Progenitor cell of endocrine pancreas (in vitro differentiated cells): ENCODE measurements around the gene DAG1. TPM values are rescaled to one million over a fixed set of nuclear protein-coding genes. Genes with fewer than 3 reads are reported as not detected.

Experiments used
- DNase-seq: peaks from one replicate; pipeline ENCODE4 v3.0.0; 2021; ENCODE audit warnings: low spot score; ENCODE audit not compliant: unreplicated experiment
- H3K27ac Mint-ChIP-seq: 2 replicates; pipeline ENCODE4 v1.8.0; 2021; ENCODE audit warnings: mild to moderate bottlenecking, moderate library complexity, mixed read lengths
- H3K27me3 Mint-ChIP-seq: 2 replicates; pipeline ENCODE4 v1.8.0; 2021; ENCODE audit warnings: mixed read lengths
- H3K36me3 Mint-ChIP-seq: 2 replicates; pipeline ENCODE4 v1.8.0; 2022; ENCODE audit warnings: mixed read lengths; ENCODE audit not compliant: insufficient read depth
- H3K4me1 Mint-ChIP-seq: 2 replicates; pipeline ENCODE4 v1.8.0; 2021; ENCODE audit warnings: low read depth, mixed read lengths
- H3K4me3 Mint-ChIP-seq: 2 replicates; pipeline ENCODE4 v1.8.0; 2021; ENCODE audit warnings: low read depth, mild to moderate bottlenecking, moderate library complexity, mixed read lengths
- H3K9me3 Mint-ChIP-seq: 2 replicates; pipeline ENCODE4 v1.8.0; 2021; ENCODE audit warnings: low read depth, mixed read lengths
- total RNA-seq: library from RNA; stranded (reverse); gene quantifications from 2 replicates; pipeline ENCODE4 v1.2.1, GENCODE V29; 2021
- TF ChIP-seq, protein P1 (sequence below): fragments of 200-600 bp; sonication (generic); IDR thresholded peaks from one replicate; pipeline ENCODE4 v1.5.0; 2021; ENCODE audit warnings: antibody characterized with exemption, mild to moderate bottlenecking; ENCODE audit not compliant: unreplicated experiment

Gene DAG1
- total RNA-seq, 1 donor from 2014 or later = 109 TPM

DNA sequence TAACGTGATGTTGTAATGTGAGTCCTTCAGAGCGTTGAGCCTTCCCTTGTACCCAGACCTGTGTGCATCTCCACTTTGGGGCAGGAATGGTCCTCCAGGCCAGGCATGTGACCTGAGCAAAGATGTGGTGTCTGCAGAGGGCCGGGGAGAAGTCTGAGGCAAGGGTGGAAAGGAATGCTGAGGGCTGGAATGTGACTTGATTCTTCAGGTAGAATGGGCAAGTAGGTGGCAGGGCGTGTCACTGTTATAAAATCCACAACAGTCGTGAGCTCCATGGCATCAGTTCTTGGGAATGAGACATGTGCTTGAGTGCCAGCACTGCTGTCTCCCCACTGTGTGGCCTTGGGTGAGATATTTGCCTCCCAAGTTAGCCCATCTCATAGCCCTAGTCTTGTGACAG, 60.2 kb downstream of the DAG1 start:
- peaks cover 20% of the 10 kb centered on the region for H3K36me3 Mint-ChIP-seq
- TF ChIP-seq, protein P1, sequence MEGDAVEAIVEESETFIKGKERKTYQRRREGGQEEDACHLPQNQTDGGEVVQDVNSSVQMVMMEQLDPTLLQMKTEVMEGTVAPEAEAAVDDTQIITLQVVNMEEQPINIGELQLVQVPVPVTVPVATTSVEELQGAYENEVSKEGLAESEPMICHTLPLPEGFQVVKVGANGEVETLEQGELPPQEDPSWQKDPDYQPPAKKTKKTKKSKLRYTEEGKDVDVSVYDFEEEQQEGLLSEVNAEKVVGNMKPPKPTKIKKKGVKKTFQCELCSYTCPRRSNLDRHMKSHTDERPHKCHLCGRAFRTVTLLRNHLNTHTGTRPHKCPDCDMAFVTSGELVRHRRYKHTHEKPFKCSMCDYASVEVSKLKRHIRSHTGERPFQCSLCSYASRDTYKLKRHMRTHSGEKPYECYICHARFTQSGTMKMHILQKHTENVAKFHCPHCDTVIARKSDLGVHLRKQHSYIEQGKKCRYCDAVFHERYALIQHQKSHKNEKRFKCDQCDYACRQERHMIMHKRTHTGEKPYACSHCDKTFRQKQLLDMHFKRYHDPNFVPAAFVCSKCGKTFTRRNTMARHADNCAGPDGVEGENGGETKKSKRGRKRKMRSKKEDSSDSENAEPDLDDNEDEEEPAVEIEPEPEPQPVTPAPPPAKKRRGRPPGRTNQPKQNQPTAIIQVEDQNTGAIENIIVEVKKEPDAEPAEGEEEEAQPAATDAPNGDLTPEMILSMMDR = no peak
- no peaks in the 10 kb centered on the region for H3K27me3 Mint-ChIP-seq
- no peaks in the 10 kb centered on the region for H3K9me3 Mint-ChIP-seq
- peaks cover 5% of the 10 kb centered on the region for H3K4me1 Mint-ChIP-seq
- no peak for DNase-seq
- no peak overlapping the region for H3K4me3 Mint-ChIP-seq
- H3K27ac Mint-ChIP-seq = peak overlapping the region; percentile 22

DNA sequence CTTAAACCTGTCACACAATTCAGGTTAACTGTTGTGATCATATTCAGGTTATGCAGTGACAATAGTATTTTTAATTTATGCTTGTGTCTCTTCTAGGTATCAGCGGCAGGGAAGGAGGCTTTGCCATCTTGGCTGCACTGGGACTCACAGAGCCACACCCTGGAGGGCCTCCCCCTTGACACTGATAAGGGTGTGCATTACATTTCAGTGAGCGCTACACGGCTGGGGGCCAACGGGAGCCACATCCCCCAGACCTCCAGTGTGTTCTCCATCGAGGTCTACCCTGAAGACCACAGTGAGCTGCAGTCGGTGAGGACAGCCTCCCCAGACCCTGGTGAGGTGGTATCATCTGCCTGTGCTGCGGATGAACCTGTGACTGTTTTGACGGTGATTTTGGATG, 60.6 kb downstream of the DAG1 start:
- H3K36me3 Mint-ChIP-seq = peaks cover 19% of the 10 kb centered on the region
- H3K27me3 Mint-ChIP-seq = no peaks in the 10 kb centered on the region
- no peaks in the 10 kb centered on the region for H3K9me3 Mint-ChIP-seq
- H3K27ac Mint-ChIP-seq = no peak overlapping the region
- TF ChIP-seq, protein P1 = no peak
- no peak for DNase-seq
- no peak overlapping the region for H3K4me3 Mint-ChIP-seq
- H3K4me1 Mint-ChIP-seq = peaks cover 10% of the 10 kb centered on the region

DNA sequence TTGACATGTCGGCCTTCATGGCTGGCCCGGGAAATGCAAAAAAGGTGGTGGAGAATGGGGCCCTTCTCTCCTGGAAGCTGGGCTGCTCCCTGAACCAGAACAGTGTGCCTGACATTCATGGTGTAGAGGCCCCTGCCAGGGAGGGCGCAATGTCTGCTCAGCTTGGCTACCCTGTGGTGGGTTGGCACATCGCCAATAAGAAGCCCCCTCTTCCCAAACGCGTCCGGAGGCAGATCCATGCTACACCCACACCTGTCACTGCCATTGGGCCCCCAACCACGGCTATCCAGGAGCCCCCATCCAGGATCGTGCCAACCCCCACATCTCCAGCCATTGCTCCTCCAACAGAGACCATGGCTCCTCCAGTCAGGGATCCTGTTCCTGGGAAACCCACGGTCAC, 61.2 kb downstream of the DAG1 start:
- Mint-ChIP-seq H3K27ac (no peak overlapping the region), H3K36me3 (peaks cover 19% of the 10 kb centered on the region)

DNA sequence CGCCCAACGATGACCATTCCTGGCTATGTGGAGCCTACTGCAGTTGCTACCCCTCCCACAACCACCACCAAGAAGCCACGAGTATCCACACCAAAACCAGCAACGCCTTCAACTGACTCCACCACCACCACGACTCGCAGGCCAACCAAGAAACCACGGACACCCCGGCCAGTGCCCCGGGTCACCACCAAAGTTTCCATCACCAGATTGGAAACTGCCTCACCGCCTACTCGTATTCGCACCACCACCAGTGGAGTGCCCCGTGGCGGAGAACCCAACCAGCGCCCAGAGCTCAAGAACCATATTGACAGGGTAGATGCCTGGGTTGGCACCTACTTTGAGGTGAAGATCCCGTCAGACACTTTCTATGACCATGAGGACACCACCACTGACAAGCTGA, 61.6 kb downstream of the DAG1 start:
- H3K4me3 Mint-ChIP-seq = no peak overlapping the region
- TF ChIP-seq, protein P1 = no peak
- no peak overlapping the region for H3K27ac Mint-ChIP-seq
- peaks cover 11% of the 10 kb centered on the region for H3K4me1 Mint-ChIP-seq
- no peak for DNase-seq
- H3K27me3 Mint-ChIP-seq = no peaks in the 10 kb centered on the region
- H3K36me3 Mint-ChIP-seq = peaks cover 18% of the 10 kb centered on the region
- no peaks in the 10 kb centered on the region for H3K9me3 Mint-ChIP-seq

More for the DNA sequence above, 61.2 kb downstream of the DAG1 start:
- TF ChIP-seq, protein P1 = no peak
- no peaks in the 10 kb centered on the region for H3K9me3 Mint-ChIP-seq
- DNase-seq = no peak
- peaks cover 11% of the 10 kb centered on the region for H3K4me1 Mint-ChIP-seq
- no peak overlapping the region for H3K4me3 Mint-ChIP-seq
- no peaks in the 10 kb centered on the region for H3K27me3 Mint-ChIP-seq

DNA sequence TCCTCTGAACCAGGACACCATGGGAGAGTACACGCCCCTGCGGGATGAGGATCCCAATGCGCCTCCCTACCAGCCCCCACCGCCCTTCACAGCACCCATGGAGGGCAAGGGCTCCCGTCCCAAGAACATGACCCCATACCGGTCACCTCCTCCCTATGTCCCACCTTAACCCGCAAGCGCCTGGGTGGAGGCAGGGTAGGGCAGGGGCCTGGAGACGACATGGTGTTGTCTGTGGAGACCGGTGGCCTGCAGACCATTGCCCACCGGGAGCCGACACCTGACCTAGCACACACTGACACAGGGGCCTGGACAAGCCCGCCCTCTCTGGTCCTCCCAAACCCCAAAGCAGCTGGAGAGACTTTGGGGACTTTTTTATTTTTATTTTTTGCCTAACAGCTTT, 63.0 kb downstream of the DAG1 start:
- Mint-ChIP-seq H3K9me3 (no peaks in the 10 kb centered on the region), H3K27ac (no peak overlapping the region), H3K36me3 (peaks cover 12% of the 10 kb centered on the region), H3K27me3 (no peaks in the 10 kb centered on the region), H3K4me3 (no peak overlapping the region), H3K4me1 (peaks cover 11% of the 10 kb centered on the region)
- TF ChIP-seq, protein P1 = no peak
- DNase-seq = no peak
